ENCODE results near the gene MINDY1. TPM values are rescaled to one million over a fixed set of nuclear protein-coding genes. Genes with fewer than 3 reads are reported as not detected.

The MINDY1 gene
- total RNA-seq, 1 experiment from 2014 or later = 6.8 TPM

GRCh38 chr1:150985179-150985825 lies 21.4 kb downstream of the MINDY1 start:
- Histone ChIP-seq H3K4me1 (ENCODE audit: insufficient read depth, low read length) (peaks cover 9% of the 10 kb centered on the region; the same call in 1 of the 2 replicates), H2BK15ac (ENCODE audit: low read depth, low read length) (no peak overlapping the region), H3K4me2 (ENCODE audit: insufficient read depth, insufficient read length, low read length) (no peak overlapping the region), H3K18ac (ENCODE audit: insufficient read length, low read depth, low read length) (no peak overlapping the region), H4K8ac (replicated peaks; ENCODE audit: insufficient read length, low read depth, low read length) (no peak overlapping the region), H2AFZ (ENCODE audit: low read length) (no peak overlapping the region), H3K79me2 (ENCODE audit: insufficient read depth, low read length) (no peaks in the 10 kb centered on the region), H3K23ac (ENCODE audit: insufficient read length, low read depth, low read length) (no peak overlapping the region), H3K56ac (ENCODE audit: insufficient read length, low read depth, low read length) (no peak overlapping the region), H3K27me3 (ENCODE audit: insufficient read depth, low read length) (no peaks in the 10 kb centered on the region), H2AK5ac (ENCODE audit: insufficient read length, low read length) (no peak overlapping the region), H4K20me1 (ENCODE audit: control insufficient read depth, insufficient read depth, insufficient read length) (no peaks in the 10 kb centered on the region), H3K4ac (ENCODE audit: low read depth, low read length) (no peak overlapping the region), H3K27ac (ENCODE audit: insufficient read length, low read depth, low read length) (no peak overlapping the region), H3K9me3 (ENCODE audit: control insufficient read depth, low read depth, low read length) (no peaks in the 10 kb centered on the region), H4K5ac (ENCODE audit: insufficient read length, low read depth, low read length) (no peak overlapping the region), H3K14ac (ENCODE audit: insufficient read depth, low read length) (no peak overlapping the region), H4K91ac (ENCODE audit: insufficient read length, low read depth, low read length) (no peak overlapping the region), H3K79me1 (ENCODE audit: insufficient read depth, low read depth, low read length, poor library complexity, severe bottlenecking) (no peaks in the 10 kb centered on the region), H3K9ac (ENCODE audit: extremely low read depth, insufficient read length, low read length) (no peak overlapping the region), H2BK5ac (ENCODE audit: insufficient read length, low read length) (no peak overlapping the region), H3T11ph (ENCODE audit: low read length) (no peak overlapping the region), H3K23me2 (ENCODE audit: insufficient read length, low read depth, low read length, poor library complexity, severe bottlenecking) (no peaks in the 10 kb centered on the region), H2BK12ac (ENCODE audit: insufficient read length, low read depth, low read length) (no peak overlapping the region), H2BK20ac (ENCODE audit: low read depth, low read length, poor library complexity, severe bottlenecking) (no peak overlapping the region), H2BK120ac (ENCODE audit: low read depth, low read length, poor library complexity, severe bottlenecking) (no peak overlapping the region)
- WGBS (ENCODE audit: extremely low coverage, insufficient read length, low lambda C conversion rate) = no CpG with 5 or more reads among the region's 2 CpGs
- no peak overlapping the region for H3K4me3 Mint-ChIP-seq
- H3K27me3 Mint-ChIP-seq (ENCODE audit: low read depth) = no peaks in the 10 kb centered on the region
- DNase-seq = no peak
- no peaks in the 10 kb centered on the region for H3K9me3 Mint-ChIP-seq
- H3K36me3 Mint-ChIP-seq (ENCODE audit: insufficient read depth in 1 of 3, low read depth in 3 of 3) = no peaks in the 10 kb centered on the region
- H3K4me1 Mint-ChIP-seq = peaks cover 23 to 29% of the 10 kb centered on the region in 2 experiments
- TF ChIP-seq CTCF (conservative IDR thresholded peaks at IDR 0.05) = no peak
- H3K27ac Mint-ChIP-seq = no peak overlapping the region; a peak in 1 of 7 replicates
